Measurements from ENCODE around the gene BIK.
"Not testable (repeated sequence)": the region's sequence is repeated elsewhere in the genome, so short reads cannot be mapped to it uniquely, and the experiment has no call there.

BIK gene

DNA sequence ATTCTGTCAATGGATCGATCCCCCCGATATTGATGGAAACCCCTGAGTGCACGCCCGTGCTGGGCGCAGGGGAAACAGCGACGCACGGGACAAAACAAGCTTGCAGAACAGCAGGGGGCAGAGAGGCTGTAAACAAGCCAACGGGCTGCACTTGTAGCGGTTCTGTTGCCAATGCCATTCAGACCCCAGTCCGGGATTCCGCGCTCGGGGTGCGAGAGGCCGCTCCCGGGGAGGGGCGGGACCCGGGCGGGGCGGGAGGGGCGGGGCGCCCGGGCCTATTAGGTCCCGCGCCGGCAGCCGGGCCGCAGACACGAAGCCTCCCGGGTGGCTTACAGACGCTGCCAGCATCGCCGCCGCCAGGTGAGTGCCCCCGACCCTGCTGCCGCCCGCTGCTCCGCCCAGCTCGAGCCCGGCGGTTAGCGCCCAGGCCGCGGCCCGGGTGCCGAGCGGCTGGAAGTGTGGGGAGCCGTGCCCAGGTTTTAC, at the start of gene BIK:
Gene BIK, plus strand, starts transcription at position 307 of the 483 bp plus-strand sequence. CDS start 13,273 bp downstream, outside the sequence.
- DNase-seq (ENCODE audit: low spot score) = peak; percentile 73

DNA sequence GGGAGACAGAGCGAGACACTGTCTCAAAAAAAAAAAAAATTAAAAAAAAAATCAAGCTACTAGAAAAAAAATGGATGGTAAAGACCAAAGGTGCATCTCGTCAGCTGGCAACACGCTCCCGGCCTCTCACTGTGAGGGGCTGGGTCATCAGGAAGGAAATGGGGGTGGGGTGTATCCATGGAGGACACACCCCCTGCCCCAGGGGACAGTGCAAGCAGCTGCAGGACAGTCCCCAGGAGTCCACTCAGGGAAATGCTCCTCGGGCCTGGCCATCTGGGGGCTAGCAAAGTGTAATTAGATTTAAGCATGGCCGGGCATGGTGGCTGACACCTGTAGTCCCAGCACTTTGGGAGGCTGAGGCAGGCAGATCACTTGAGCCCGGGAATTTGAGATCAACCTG, 44.4 kb upstream of the BIK start:
- no peak for DNase-seq (ENCODE audit: low spot score)

DNA sequence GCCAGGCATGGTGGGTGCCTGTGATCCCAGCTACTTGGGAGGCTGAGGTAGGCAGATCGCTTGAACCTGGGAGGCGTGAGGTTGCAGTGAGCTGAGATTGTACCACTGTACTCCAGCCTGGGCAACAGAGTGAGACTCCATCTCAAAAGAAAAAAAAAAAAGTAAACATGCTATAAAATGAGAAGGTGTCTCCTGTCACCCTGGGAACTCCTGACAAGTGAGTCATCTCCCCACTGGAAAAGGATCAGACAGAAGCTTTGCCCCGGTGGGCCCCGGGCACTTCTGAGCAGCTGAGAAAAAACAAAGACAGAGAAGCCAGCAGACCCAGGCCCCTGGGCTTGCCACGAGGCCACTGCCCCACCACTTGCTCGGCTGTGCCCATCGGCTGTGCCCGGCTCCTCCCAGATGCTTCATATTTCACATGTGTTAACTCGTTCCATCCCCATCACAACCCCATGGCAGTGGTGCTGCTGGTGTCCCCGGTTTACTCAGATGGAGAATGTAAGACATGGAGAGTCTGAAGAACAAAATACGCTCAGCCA, 43.6 kb upstream of the BIK start:
- DNase-seq (ENCODE audit: low spot score) = no peak

- no peak for DNase-seq (ENCODE audit: low spot score)
Measured at GRCh38 chr22:43077121-43077877, 33.3 kb upstream of the BIK start.

DNA sequence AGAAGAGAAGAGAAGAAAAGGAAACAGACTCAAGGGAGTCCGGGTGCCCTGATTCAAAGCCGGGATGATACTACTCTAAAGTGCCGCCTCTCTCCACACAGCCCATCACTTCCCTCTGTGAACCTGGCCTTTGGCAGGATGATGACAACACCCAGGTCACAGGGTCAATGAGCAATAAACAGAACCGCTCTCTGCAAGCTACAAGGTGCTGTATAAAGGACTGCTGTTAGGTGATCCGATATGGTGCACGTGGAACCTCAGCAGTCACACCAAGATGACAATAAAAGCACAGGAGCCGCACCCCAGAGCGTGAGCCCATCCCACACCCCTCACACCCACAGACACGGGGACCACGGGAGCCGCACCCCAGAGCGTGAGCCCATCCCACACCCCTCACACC, 32.0 kb upstream of the BIK start:
- no peak for DNase-seq (ENCODE audit: low spot score)

DNA sequence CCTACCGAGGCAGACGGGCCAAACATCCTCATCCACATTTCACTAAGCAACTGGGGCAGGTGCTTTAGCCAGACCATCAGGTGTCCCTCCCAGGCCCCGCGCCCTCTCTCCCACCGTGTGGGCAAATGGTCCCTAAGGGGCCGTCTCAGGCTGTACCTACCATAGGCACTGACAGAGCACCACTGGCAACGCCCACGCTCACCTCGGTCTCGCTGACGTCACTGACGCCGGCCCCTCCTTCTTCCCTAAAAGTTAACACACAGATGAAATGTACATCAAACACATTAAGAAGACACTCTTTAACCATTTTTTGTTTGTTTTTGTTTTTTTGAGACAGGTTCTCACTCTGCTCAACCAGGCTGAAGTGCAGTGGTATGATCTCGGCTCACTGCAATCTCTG, 30.8 kb upstream of the BIK start:
- no peak for DNase-seq (ENCODE audit: low spot score)

- DNase-seq (ENCODE audit: low spot score) = no peak
Measured at GRCh38 chr22:43080616-43081015, 29.9 kb upstream of the BIK start.

DNA sequence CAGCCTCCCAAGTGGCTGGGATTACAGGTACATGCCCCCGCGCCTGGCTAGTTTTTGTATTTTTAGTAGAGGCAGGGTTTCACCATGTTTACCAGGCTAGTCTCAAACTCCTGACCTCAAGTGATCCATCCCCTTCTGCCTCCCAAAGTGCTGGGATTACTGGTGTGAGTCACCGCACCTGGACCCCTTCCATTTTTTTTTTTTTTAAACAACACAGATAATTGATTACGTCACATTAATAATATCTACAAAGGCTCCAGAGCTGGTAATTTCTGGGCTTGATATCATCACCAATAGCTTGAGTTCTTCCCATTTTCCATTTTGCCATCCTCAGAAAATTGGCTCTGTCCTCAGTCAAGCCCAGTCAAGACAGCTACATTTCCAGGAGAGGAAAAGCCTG, 28.6 kb upstream of the BIK start:
- no peak for DNase-seq (ENCODE audit: low spot score)

- no peak for DNase-seq (ENCODE audit: low spot score)
Measured at GRCh38 chr22:43085658-43086606, 24.6 kb upstream of the BIK start.

- DNase-seq (ENCODE audit: low spot score) = no peak
Measured at GRCh38 chr22:43088627-43088983, 21.9 kb upstream of the BIK start.

GRCh38 chr22:43088984-43089717, 21.4 kb upstream of the BIK start, which contains the start of gene TTLL1:
TSS of gene TTLL1 (minus strand) at chr22:43089391. CDS start at chr22:43075586, 13,805 bp downstream.
- DNase-seq (ENCODE audit: low spot score) = peak; percentile 93

GRCh38 chr22:43090130-43090789, 20.3 kb upstream of the BIK start:
- no peak for DNase-seq (ENCODE audit: low spot score)

GRCh38 chr22:43092085-43092484, 18.5 kb upstream of the BIK start:
- no peak for DNase-seq (ENCODE audit: low spot score)

GRCh38 chr22:43094085-43094484, 16.5 kb upstream of the BIK start:
- DNase-seq (ENCODE audit: low spot score) = no peak

GRCh38 chr22:43094551-43094950, 16.0 kb upstream of the BIK start:
- DNase-seq (ENCODE audit: low spot score) = no peak

DNA sequence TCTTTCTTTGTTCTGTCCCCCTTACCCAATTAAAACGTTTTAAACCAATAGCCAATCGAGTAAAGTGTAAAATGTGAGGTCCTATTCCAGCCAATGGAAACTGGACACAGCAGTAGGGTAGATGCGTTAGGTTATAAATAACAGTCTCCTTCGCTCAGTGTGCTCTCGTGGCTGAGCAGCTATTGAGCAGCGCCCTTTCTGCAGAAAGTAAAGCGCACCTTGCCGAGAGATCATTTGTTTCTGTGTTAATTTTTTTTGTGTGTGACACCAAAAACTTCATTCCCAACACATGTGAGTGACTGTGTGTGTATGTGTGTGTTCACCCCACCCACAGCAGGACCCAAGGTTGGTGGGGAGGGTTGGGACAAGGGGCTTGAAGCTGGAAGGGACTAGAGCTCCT, 14.1 kb upstream of the BIK start:
- no peak for DNase-seq (ENCODE audit: low spot score)

DNA sequence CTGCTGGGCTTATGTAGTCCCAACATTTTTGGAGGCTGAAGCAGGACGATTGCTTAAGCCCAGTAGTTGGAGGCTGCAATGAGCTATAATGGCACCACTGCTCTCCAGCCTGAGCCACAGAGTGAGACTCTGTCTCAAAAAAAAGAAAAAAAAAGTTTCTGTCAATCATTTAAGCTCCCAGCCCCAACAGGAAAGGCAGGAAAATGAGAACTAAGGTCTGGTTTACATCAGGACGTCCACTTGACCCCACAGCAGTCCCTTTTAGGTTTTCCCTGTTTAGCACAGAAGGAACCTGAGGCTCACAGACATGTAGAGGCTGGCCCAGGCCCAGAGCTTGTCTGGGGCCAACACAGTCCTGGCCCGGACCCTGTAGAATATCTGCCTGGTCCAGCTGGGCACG, 12.2 kb upstream of the BIK start:
- no peak for DNase-seq (ENCODE audit: low spot score)

DNA sequence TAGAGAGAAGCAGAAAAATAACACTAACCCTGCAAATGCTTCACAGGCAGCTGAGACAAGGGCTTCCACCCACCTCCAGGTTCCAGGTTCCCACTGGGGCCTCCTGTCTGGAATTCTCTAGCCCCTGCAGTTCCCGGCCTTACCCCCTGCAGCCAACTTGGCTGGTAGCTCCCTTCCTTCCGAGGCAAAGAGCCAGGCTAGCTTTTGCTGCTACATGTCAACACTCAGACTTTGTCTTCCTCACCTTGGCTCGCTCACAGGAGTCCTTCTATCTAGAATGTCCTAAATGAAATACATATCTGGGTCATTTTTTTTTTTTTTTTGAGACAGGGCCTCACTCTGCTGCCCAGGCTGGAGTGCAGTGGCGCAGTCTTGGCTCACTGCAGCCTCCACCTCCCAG, 11.5 kb upstream of the BIK start:
- no peak for DNase-seq (ENCODE audit: low spot score)

GRCh38 chr22:43100225-43100624, 10.3 kb upstream of the BIK start:
- no peak for DNase-seq (ENCODE audit: low spot score)

DNA sequence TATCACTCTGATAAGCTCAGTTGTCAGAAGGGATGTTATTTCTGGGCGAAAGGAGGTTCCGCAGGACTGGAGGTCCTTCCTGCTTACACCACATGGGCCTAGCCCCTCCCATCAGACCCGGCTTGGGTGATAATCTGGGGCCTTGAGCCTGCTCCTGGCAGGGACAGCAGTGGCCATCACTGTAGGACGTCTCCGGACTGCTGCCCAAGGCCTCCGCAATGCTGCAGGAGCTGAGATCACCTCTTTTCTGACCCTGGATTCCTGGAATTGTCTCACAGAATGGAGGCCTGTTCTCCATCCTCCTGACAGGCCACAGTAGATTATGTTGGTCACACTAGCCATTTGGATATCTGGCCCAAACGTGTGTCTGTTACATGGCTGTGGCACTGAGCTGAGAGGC, 9.2 kb upstream of the BIK start:
- no peak for DNase-seq (ENCODE audit: low spot score)

DNA sequence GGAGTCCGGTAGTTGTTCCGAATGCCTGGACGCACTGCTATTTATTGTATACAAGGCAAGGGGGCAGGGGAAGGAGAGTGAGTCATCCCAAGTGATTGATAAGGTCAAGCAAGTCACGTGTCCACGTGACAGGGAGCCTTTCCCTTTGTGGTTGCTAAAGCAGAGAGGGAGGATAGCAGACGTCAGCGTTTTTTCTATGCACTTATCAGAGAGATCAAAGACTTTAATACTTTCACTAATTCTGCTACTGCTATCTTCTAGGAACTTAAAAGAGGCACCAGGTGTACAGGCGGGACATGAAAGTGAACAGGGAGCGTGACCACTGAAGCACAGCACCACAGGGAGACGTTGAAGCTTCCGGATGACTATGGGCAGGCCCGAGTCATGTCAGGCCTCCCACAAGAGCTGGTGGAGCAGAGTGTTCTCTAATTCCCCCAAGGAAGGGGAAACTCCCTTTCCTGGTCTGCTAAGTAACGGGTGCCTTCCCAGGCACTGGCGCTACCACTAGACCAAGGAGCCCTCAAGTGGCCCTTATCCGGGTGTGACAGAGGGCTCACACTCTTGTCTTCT, 6.4 kb upstream of the BIK start:
- not testable (repeated sequence) for DNase-seq (ENCODE audit: low spot score)

Data from ecto neural progenitor cell (in vitro differentiated cells).